HEK293 (cell line): ENCODE data around the gene CTH.

Experiments used
- CTCF ChIA-PET: fragments of 350-600 bp; formaldehyde crosslinking; extraction: SDS; loops from one replicate; lab custom pipeline; 2021; ENCODE audit warnings: antibody characterized with exemption; lab: Yijun Ruan, JAX
- POLR2A ChIA-PET: fragments of 300-600 bp; formaldehyde crosslinking; extraction: SDS; loops from one replicate; lab custom pipeline; 2020; ENCODE audit warnings: antibody characterized with exemption, inconsistent platforms; lab: Yijun Ruan, JAX
- H3K27ac ChIP-seq: fragments of 200-500 bp; sonication (Bioruptor generic); 2 replicates; pipeline ENCODE4 v1.5.1; 2014; ENCODE audit warnings: low read depth, low read length, control low read depth, inconsistent platforms; ENCODE audit errors: extremely low read depth
- H3K36me3 ChIP-seq, 2 experiments: fragments of 200-500 bp in 1 of 2; sonication (Bioruptor generic) in 1 of 2; 1 replicate in 1 of 2; 2 replicates in 1 of 2; pipeline ENCODE4 v1.5.1; 2014 to 2017; ENCODE audit warnings: inconsistent platforms in 2 of 2, low read length in 2 of 2; ENCODE audit not compliant: control insufficient read depth in 2 of 2, insufficient read depth in 1 of 2
- H3K4me1 ChIP-seq: fragments of 200-500 bp; sonication (Bioruptor generic); 2 replicates; pipeline ENCODE4 v1.5.1; 2014; ENCODE audit warnings: mild to moderate bottlenecking, low read length, inconsistent platforms; ENCODE audit not compliant: control insufficient read depth, insufficient read depth
- H3K4me3 ChIP-seq: 2 replicates; pipeline ENCODE4 v1.5.1; 2011; ENCODE audit warnings: low read depth, mild to moderate bottlenecking, control low read depth, low read length, moderate library complexity
- H3K9me3 ChIP-seq: fragments of 200-500 bp; sonication (Bioruptor generic); 2 replicates; pipeline ENCODE4 v1.5.1; 2014; ENCODE audit warnings: low read depth, low read length, inconsistent platforms; ENCODE audit not compliant: control insufficient read depth, insufficient read depth
- BCL11A ChIP-seq: fragments of 450-650 bp; formaldehyde crosslinking; IDR thresholded peaks from 2 replicates; pipeline ENCODE4 v1.5.1; 2016; ENCODE audit warnings: low read depth, missing biosample characterization, missing genetic modification characterization
- KLF16 ChIP-seq: fragments of 450-650 bp; formaldehyde crosslinking; IDR thresholded peaks from 2 replicates; pipeline ENCODE4 v1.5.1; 2017; ENCODE audit warnings: missing biosample characterization, missing genetic modification characterization
- MYNN ChIP-seq: fragments of 450-650 bp; formaldehyde crosslinking; IDR thresholded peaks from 2 replicates; pipeline ENCODE4 v1.5.1; 2016; ENCODE audit warnings: missing biosample characterization, missing genetic modification characterization, borderline replicate concordance
- SCRT1 ChIP-seq: fragments of 450-650 bp; formaldehyde crosslinking; IDR thresholded peaks from 2 replicates; pipeline ENCODE4 v1.5.1; 2016; ENCODE audit warnings: missing biosample characterization, missing genetic modification characterization, borderline replicate concordance
- SP3 ChIP-seq: fragments of 450-650 bp; formaldehyde crosslinking; IDR thresholded peaks from 2 replicates; pipeline ENCODE4 v1.5.1; 2016; ENCODE audit warnings: missing biosample characterization, missing genetic modification characterization
- YY1 ChIP-seq: fragments of 450-650 bp; formaldehyde crosslinking; IDR thresholded peaks from 2 replicates; pipeline ENCODE4 v1.5.1; 2018; ENCODE audit warnings: missing biosample characterization, missing genetic modification characterization
- ZEB2 ChIP-seq: fragments of 450-650 bp; formaldehyde crosslinking; IDR thresholded peaks from 2 replicates; pipeline ENCODE4 v1.5.1; 2016; ENCODE audit warnings: missing biosample characterization, missing genetic modification characterization
- ZFP41 ChIP-seq: fragments of 450-650 bp; formaldehyde crosslinking; IDR thresholded peaks from 2 replicates; pipeline ENCODE4 v1.5.1; 2016; ENCODE audit warnings: missing biosample characterization, missing genetic modification characterization, borderline replicate concordance
- ZNF112 ChIP-seq: fragments of 450-650 bp; formaldehyde crosslinking; IDR thresholded peaks from 2 replicates; pipeline ENCODE4 v1.5.0; 2017; ENCODE audit warnings: missing biosample characterization, missing genetic modification characterization
- ZNF148 ChIP-seq: fragments of 450-650 bp; formaldehyde crosslinking; IDR thresholded peaks from 2 replicates; pipeline ENCODE4 v1.5.0; 2017; ENCODE audit warnings: missing biosample characterization, missing genetic modification characterization, borderline replicate concordance
- ZNF350 ChIP-seq: fragments of 450-650 bp; formaldehyde crosslinking; IDR thresholded peaks from 2 replicates; pipeline ENCODE4 v1.5.0; 2017; ENCODE audit warnings: missing biosample characterization, mild to moderate bottlenecking, missing genetic modification characterization
- ZNF529 ChIP-seq: fragments of 450-650 bp; formaldehyde crosslinking; IDR thresholded peaks from 2 replicates; pipeline ENCODE4 v1.5.1; 2017; ENCODE audit warnings: missing genetic modification characterization, missing biosample characterization; ENCODE audit not compliant: insufficient replicate concordance
- ZNF585B ChIP-seq: fragments of 450-650 bp; formaldehyde crosslinking; IDR thresholded peaks from 2 replicates; pipeline ENCODE4 v1.5.1; 2016; ENCODE audit warnings: missing biosample characterization, missing genetic modification characterization
- ZNF624 ChIP-seq: fragments of 450-650 bp; formaldehyde crosslinking; IDR thresholded peaks from 2 replicates; pipeline ENCODE4 v1.5.1; 2017; ENCODE audit warnings: missing biosample characterization, missing genetic modification characterization
- ZNF701 ChIP-seq: fragments of 450-650 bp; formaldehyde crosslinking; IDR thresholded peaks from 2 replicates; pipeline ENCODE4 v1.5.1; 2016; ENCODE audit warnings: missing biosample characterization, missing genetic modification characterization
- ZNF768 ChIP-seq: fragments of 450-650 bp; formaldehyde crosslinking; IDR thresholded peaks from 2 replicates; pipeline ENCODE4 v1.5.1; 2018; ENCODE audit warnings: missing biosample characterization, mild to moderate bottlenecking, missing genetic modification characterization
- ZNF792 ChIP-seq: fragments of 450-650 bp; formaldehyde crosslinking; IDR thresholded peaks from 2 replicates; pipeline ENCODE4 v1.5.1; 2016; ENCODE audit warnings: missing biosample characterization, missing genetic modification characterization
- ZSCAN16 ChIP-seq: fragments of 450-650 bp; formaldehyde crosslinking; IDR thresholded peaks from 2 replicates; pipeline ENCODE4 v1.5.1; 2016; ENCODE audit warnings: missing biosample characterization, missing genetic modification characterization
- ZSCAN5A ChIP-seq: fragments of 450-650 bp; formaldehyde crosslinking; IDR thresholded peaks from 2 replicates; pipeline ENCODE4 v1.5.1; 2016; ENCODE audit warnings: missing biosample characterization, missing genetic modification characterization
- TF ChIP-seq, protein P1 (sequence below): fragments of 450-650 bp; formaldehyde crosslinking; IDR thresholded peaks from 2 replicates; pipeline ENCODE4 v1.5.1; 2017; ENCODE audit warnings: missing biosample characterization, missing genetic modification characterization

The CTH gene

DNA sequence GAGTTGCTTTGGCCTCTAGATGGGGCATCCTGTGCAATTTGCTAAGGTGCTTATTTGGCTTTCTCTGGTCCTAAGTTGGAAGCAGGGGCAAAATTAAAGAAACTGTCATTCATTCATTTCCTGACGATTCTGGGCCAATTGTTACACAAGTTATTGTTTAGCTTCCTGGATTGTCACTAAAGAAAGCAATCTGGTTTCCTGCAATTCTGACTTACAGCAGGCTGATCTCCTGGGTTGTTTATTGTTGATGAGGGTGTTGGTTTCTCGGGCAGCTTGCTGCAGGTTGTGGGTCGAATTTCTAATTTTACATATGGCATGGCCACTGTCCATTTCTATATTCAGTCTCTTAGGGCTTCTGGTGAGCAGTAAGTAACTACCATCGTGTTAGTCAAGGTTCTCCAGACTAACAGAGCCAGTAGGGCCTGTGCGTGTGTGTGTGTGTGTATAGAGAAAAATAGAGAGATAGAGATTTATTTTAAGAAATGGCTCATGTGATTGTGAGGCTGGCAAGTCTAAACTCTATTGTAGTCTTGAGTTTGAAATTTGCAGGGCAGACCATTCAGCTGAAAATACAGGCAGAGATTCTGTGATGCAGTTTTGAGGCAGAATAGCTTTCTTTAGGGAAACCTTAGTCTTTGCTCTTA lies 30.4 kb downstream of the CTH start:
- Histone ChIP-seq H3K36me3 (peaks cover 0 to 16% of the 10 kb centered on the region in 2 experiments; a peak in 1 of 3 replicates), H3K4me1 (no peaks in the 10 kb centered on the region), H3K9me3 (no peaks in the 10 kb centered on the region), H3K4me3 (no peak overlapping the region), H3K27ac (no peak overlapping the region)
- no peak for TF ChIP-seq ZNF350 (tag by site-specific recombination)
- no peak for TF ChIP-seq ZNF768 (tag by site-specific recombination)
- no peak for TF ChIP-seq ZNF792 (tag by site-specific recombination)
- TF ChIP-seq ZEB2 (tag by site-specific recombination), result no peak
- no peak for TF ChIP-seq BCL11A (tag by site-specific recombination)
- TF ChIP-seq ZNF585B, result no peak
- TF ChIP-seq ZNF701 (tag by site-specific recombination), result no peak
- TF ChIP-seq ZSCAN16 (tag by site-specific recombination), result no peak
- TF ChIP-seq YY1 (tag by site-specific recombination), result no peak
- TF ChIP-seq ZNF624 (tag by site-specific recombination), result no peak
- no peak for TF ChIP-seq SCRT1 (tag by site-specific recombination)
- no peak for TF ChIP-seq ZFP41 (tag by site-specific recombination)
- no peak for TF ChIP-seq ZNF529 (tag by site-specific recombination)
- no peak for TF ChIP-seq KLF16 (tag by site-specific recombination)
- ChIA-PET POLR2A (interaction anchor here (0.6 kb wide), 1 partner anchor 163 kb away, joined by 5 read pairs; no protein-coding TSS in a partner anchor), CTCF (interaction anchor here (0.6 to 0.8 kb wide), 2 partner anchors 129 to 333 kb away, joined by 3 to 4 read pairs; no protein-coding TSS in a partner anchor)

DNA sequence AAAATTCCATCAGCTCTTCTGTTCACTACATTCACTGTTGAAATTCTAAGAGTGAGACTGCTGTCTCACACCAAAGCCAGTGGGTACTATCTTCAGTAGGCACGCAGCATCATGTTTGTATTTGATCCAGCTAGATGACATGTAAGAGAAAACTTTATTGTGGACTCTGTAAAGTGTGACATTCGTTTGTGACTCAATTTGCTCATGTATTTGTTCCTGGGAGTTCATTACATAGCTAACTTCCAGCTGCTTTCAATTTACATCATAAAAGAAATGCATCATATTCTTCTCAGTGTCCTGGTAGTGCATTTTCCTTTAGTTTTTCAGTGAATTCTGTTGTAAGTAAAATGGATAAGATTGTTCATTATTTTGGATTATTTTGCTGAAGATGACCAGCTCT lies 31.4 kb downstream of the CTH start:
- Histone ChIP-seq H3K9me3 (no peaks in the 10 kb centered on the region), H3K27ac (no peak overlapping the region), H3K36me3 (peaks cover 0 to 12% of the 10 kb centered on the region in 2 experiments; a peak in 1 of 3 replicates), H3K4me3 (no peak overlapping the region), H3K4me1 (no peaks in the 10 kb centered on the region)
- ChIA-PET POLR2A (interaction anchor here (0.5 kb wide), 1 partner anchor 10 kb away, joined by 4 read pairs; no protein-coding TSS in a partner anchor), CTCF (interaction anchor here (0.6 kb wide), 1 partner anchor 145 kb away, joined by 4 read pairs; no protein-coding TSS in a partner anchor)
- no peak for TF ChIP-seq ZNF112 (tag by site-specific recombination)
- no peak for TF ChIP-seq MYNN (tag by site-specific recombination)
- TF ChIP-seq ZSCAN5A, result no peak
- TF ChIP-seq ZNF148 (tag by site-specific recombination), result no peak
- no peak for TF ChIP-seq BCL11A (tag by site-specific recombination)
- TF ChIP-seq SP3 (tag by site-specific recombination), result no peak
- TF ChIP-seq, protein P1, sequence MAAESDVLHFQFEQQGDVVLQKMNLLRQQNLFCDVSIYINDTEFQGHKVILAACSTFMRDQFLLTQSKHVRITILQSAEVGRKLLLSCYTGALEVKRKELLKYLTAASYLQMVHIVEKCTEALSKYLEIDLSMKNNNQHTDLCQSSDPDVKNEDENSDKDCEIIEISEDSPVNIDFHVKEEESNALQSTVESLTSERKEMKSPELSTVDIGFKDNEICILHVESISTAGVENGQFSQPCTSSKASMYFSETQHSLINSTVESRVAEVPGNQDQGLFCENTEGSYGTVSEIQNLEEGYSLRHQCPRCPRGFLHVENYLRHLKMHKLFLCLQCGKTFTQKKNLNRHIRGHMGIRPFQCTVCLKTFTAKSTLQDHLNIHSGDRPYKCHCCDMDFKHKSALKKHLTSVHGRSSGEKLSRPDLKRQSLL (tag by site-specific recombination), result no peak
